H1 (cell line): Measurements from ENCODE around the gene ABCA5. TPM values are rescaled to one million over a fixed set of nuclear protein-coding genes. Genes with fewer than 3 reads are reported as not detected.

ENCODE experiments used
- CEBPB ChIP-seq: IDR thresholded peaks from 2 replicates; pipeline ENCODE4 v1.6.1; 2012; ENCODE audit warnings: low read depth, low read length
- CREB1 ChIP-seq: IDR thresholded peaks from 2 replicates; pipeline ENCODE4 v1.6.1; 2012; ENCODE audit warnings: inconsistent platforms
- EP300 ChIP-seq, 2 experiments: IDR thresholded peaks; 1 replicate in 1 of 2; 2 replicates in 1 of 2; pipeline ENCODE4 v1.6.1; 2011 to 2012; ENCODE audit warnings: low read depth in 2 of 2, low read length in 2 of 2, mild to moderate bottlenecking in 2 of 2, borderline replicate concordance in 1 of 2, inconsistent platforms in 1 of 2, moderate library complexity in 1 of 2
- GTF2F1 ChIP-seq: IDR thresholded peaks from 2 replicates; pipeline ENCODE4 v1.6.1; 2012; ENCODE audit warnings: low read depth, low read length, improper control_type of control experiment, borderline replicate concordance
- HDAC6 ChIP-seq: IDR thresholded peaks from one replicate; pipeline ENCODE4 v1.7.1; 2012; ENCODE audit warnings: low read depth, mild to moderate bottlenecking, inconsistent platforms, low read length, moderate library complexity
- MAFK ChIP-seq: IDR thresholded peaks from 2 replicates; pipeline ENCODE4 v1.6.1; 2012; ENCODE audit warnings: low read depth, mild to moderate bottlenecking, improper control_type of control experiment, low read length
- RAD21 ChIP-seq, 2 experiments: IDR thresholded peaks in 1 of 2; conservative IDR thresholded peaks in 1 of 2; 2 replicates each; pipeline ENCODE4 v1.6.1; 2011; ENCODE audit warnings: low read depth in 2 of 2, low read length in 2 of 2, improper control_type of control experiment in 1 of 2, inconsistent platforms in 1 of 2, mild to moderate bottlenecking in 1 of 2, moderate library complexity in 1 of 2
- SUZ12 ChIP-seq: fragments of 200-600 bp; sonication (generic); IDR thresholded peaks from 2 replicates; pipeline ENCODE4 v1.6.1; 2012; ENCODE audit warnings: mild to moderate bottlenecking, inconsistent platforms, low read length, moderate library complexity, mixed read lengths
- TAF1 ChIP-seq: IDR thresholded peaks from 2 replicates; pipeline ENCODE4 v1.6.1; 2011; ENCODE audit warnings: mild to moderate bottlenecking, low read depth, low read length
- polyA plus RNA-seq, 7 experiments: library from polyadenylated mRNA; depleted of rRNA in 3 of 7; stranded (reverse) in 5 of 7; unstranded in 2 of 7; fragments of >200 nt in 5 of 7; fragments of 200-250 nt in 2 of 7; gene quantifications; 1 replicate in 5 of 7; 2 replicates in 1 of 7; 4 replicates in 1 of 7; pipeline versions ENCODE4 v1.2.1 to v1.2.3, GENCODE V29; 2011 to 2013; ENCODE audit warnings: missing spikeins in 2 of 7, mixed read lengths in 2 of 7
- total RNA-seq: library from RNA; stranded (reverse); fragmentation: NEBNext Ultra II Directional; extraction: Animal tissue kit (Norgen Biotek cat#: 25700); gene quantifications from 2 replicates; pipeline ENCODE4 v1.2.1, GENCODE V29; 2021
- TF ChIP-seq, protein P1 (sequence below): fragments of 300-600 bp; sonication (generic); IDR thresholded peaks from 2 replicates; pipeline ENCODE4 v1.7.1; 2012; ENCODE audit warnings: low read length, moderate library complexity, mild to moderate bottlenecking, inconsistent platforms; ENCODE audit not compliant: insufficient replicate concordance

ABCA5 gene
- total and polyA plus RNA-seq, 2 of the 8 experiments (the other 6 are each of a cell fraction or from before 2014, with no cell fraction given), result 1.3 to 4.1 TPM

DNA sequence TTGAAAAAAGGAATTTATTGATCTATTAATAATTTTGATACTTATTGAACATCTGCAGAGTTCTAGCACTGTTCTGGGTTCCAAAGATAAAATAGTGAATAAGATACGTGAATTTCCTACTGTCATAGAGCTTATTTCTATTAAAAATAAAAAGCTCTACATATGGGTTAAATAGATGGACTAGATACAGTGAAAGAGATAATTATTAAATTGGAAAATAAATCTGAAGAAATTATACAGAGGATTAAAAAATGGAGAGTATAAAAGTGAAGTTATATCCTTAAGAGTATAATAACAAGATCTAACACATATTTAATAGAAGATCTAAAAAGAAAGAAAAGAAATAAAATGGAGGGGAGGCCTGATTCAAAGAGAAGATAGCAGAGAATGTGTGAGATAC is 10.1 kb upstream of the ABCA5 start (continued):
- TF ChIP-seq, protein P1, sequence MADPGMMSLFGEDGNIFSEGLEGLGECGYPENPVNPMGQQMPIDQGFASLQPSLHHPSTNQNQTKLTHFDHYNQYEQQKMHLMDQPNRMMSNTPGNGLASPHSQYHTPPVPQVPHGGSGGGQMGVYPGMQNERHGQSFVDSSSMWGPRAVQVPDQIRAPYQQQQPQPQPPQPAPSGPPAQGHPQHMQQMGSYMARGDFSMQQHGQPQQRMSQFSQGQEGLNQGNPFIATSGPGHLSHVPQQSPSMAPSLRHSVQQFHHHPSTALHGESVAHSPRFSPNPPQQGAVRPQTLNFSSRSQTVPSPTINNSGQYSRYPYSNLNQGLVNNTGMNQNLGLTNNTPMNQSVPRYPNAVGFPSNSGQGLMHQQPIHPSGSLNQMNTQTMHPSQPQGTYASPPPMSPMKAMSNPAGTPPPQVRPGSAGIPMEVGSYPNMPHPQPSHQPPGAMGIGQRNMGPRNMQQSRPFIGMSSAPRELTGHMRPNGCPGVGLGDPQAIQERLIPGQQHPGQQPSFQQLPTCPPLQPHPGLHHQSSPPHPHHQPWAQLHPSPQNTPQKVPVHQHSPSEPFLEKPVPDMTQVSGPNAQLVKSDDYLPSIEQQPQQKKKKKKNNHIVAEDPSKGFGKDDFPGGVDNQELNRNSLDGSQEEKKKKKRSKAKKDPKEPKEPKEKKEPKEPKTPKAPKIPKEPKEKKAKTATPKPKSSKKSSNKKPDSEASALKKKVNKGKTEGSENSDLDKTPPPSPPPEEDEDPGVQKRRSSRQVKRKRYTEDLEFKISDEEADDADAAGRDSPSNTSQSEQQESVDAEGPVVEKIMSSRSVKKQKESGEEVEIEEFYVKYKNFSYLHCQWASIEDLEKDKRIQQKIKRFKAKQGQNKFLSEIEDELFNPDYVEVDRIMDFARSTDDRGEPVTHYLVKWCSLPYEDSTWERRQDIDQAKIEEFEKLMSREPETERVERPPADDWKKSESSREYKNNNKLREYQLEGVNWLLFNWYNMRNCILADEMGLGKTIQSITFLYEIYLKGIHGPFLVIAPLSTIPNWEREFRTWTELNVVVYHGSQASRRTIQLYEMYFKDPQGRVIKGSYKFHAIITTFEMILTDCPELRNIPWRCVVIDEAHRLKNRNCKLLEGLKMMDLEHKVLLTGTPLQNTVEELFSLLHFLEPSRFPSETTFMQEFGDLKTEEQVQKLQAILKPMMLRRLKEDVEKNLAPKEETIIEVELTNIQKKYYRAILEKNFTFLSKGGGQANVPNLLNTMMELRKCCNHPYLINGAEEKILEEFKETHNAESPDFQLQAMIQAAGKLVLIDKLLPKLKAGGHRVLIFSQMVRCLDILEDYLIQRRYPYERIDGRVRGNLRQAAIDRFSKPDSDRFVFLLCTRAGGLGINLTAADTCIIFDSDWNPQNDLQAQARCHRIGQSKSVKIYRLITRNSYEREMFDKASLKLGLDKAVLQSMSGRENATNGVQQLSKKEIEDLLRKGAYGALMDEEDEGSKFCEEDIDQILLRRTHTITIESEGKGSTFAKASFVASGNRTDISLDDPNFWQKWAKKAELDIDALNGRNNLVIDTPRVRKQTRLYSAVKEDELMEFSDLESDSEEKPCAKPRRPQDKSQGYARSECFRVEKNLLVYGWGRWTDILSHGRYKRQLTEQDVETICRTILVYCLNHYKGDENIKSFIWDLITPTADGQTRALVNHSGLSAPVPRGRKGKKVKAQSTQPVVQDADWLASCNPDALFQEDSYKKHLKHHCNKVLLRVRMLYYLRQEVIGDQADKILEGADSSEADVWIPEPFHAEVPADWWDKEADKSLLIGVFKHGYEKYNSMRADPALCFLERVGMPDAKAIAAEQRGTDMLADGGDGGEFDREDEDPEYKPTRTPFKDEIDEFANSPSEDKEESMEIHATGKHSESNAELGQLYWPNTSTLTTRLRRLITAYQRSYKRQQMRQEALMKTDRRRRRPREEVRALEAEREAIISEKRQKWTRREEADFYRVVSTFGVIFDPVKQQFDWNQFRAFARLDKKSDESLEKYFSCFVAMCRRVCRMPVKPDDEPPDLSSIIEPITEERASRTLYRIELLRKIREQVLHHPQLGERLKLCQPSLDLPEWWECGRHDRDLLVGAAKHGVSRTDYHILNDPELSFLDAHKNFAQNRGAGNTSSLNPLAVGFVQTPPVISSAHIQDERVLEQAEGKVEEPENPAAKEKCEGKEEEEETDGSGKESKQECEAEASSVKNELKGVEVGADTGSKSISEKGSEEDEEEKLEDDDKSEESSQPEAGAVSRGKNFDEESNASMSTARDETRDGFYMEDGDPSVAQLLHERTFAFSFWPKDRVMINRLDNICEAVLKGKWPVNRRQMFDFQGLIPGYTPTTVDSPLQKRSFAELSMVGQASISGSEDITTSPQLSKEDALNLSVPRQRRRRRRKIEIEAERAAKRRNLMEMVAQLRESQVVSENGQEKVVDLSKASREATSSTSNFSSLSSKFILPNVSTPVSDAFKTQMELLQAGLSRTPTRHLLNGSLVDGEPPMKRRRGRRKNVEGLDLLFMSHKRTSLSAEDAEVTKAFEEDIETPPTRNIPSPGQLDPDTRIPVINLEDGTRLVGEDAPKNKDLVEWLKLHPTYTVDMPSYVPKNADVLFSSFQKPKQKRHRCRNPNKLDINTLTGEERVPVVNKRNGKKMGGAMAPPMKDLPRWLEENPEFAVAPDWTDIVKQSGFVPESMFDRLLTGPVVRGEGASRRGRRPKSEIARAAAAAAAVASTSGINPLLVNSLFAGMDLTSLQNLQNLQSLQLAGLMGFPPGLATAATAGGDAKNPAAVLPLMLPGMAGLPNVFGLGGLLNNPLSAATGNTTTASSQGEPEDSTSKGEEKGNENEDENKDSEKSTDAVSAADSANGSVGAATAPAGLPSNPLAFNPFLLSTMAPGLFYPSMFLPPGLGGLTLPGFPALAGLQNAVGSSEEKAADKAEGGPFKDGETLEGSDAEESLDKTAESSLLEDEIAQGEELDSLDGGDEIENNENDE, result no peak
- TF ChIP-seq TAF1 (no peak), GTF2F1 (no peak), MAFK (no peak), HDAC6 (no peak), EP300 (IDR thresholded peaks at IDR 0.05; ENCODE audit: borderline replicate concordance in 1 of 2, low read depth in 2 of 2, low read length in 2 of 2) (no peak), SUZ12 (no peak), RAD21 (IDR thresholded peaks at IDR 0.05 in 1 of 2, conservative IDR thresholded peaks at IDR 0.05 in 1 of 2; ENCODE audit: low read depth in 2 of 2, low read length in 2 of 2) (no peak), CEBPB (no peak), CREB1 (no peak)
